B cell (primary cell): ENCODE data around the gene SYCE3. TPM values are rescaled to one million over a fixed set of nuclear protein-coding genes. Genes with fewer than 3 reads are reported as not detected.
A peak's percentile ranks its signal among the peaks of the same experiment; 100 is the strongest.

Experiments
- ATAC-seq: fragments of 200-7000 bp; cut with Tn5 transposase; one replicate; pipeline ENCODE4 v1.10.0; 2021; ENCODE audit warnings: low read depth, mild to moderate bottlenecking, moderate number of reproducible peaks, moderate library complexity
- CTCF ChIA-PET: fragments of 350-600 bp; sonication (Branson Sonifier 250); formaldehyde crosslinking; loops from one replicate; lab custom pipeline; 2021; ENCODE audit warnings: antibody characterized with exemption, inconsistent platforms; lab: Charles Lee
- POLR2A ChIA-PET: fragments of 350-600 bp; sonication (Branson Sonifier 250); formaldehyde crosslinking; loops from one replicate; lab custom pipeline; 2021; ENCODE audit warnings: antibody characterized with exemption; lab: Charles Lee
- DNase-seq: peaks from one replicate; pipeline ENCODE4 v3.0.0; 2013
- H2AFZ ChIP-seq: 2 replicates; pipeline ENCODE4 v1.6.1; 2012; ENCODE audit warnings: mild to moderate bottlenecking, low read depth, low read length; ENCODE audit not compliant: insufficient read depth, poor library complexity, severe bottlenecking
- H3K27ac ChIP-seq, 2 donors: 1 replicate in 1 of 2; 2 replicates in 1 of 2; pipeline ENCODE4 v1.5.1; 2012 to 2013; ENCODE audit warnings: low read length in 2 of 2, mild to moderate bottlenecking in 2 of 2, moderate library complexity in 1 of 2
- H3K27me3 ChIP-seq, 4 experiments: fragments of 200-600 bp in 1 of 4; sonication (generic) in 1 of 4; replicated peaks in 1 of 4; 1 replicate in 2 of 4; 2 replicates in 2 of 4; pipeline versions ENCODE4 v1.6.1 to v1.7.0; 2013 to 2016; ENCODE audit warnings: low read length in 3 of 4, mild to moderate bottlenecking in 2 of 4, mixed read lengths in 1 of 4, moderate library complexity in 1 of 4; ENCODE audit not compliant: insufficient read depth in 4 of 4, control insufficient read depth in 3 of 4; ENCODE audit errors: control extremely low read depth in 1 of 4
- H3K36me3 ChIP-seq, 2 experiments: replicated peaks in 1 of 2; 1 replicate in 1 of 2; 2 replicates in 1 of 2; pipeline versions ENCODE4 v1.6.1 to v1.7.1; 2013; ENCODE audit warnings: low read length in 1 of 2; ENCODE audit not compliant: insufficient read depth in 2 of 2, control insufficient read depth in 1 of 2; ENCODE audit errors: control extremely low read depth in 1 of 2, extremely low read depth in 1 of 2
- H3K4me1 ChIP-seq, 2 donors: fragments of 200-600 bp in 1 of 2; sonication (generic) in 1 of 2; 1 replicate in 1 of 2; 2 replicates in 1 of 2; pipeline versions ENCODE4 v1.5.1 to v1.6.1; 2013 to 2017; ENCODE audit warnings: low read length in 2 of 2; ENCODE audit not compliant: control insufficient read depth in 2 of 2, insufficient read depth in 2 of 2
- H3K4me2 ChIP-seq: replicated peaks from 2 replicates; pipeline ENCODE3; 2012; ENCODE audit warnings: mild to moderate bottlenecking, low read depth, low read length; ENCODE audit not compliant: poor library complexity, severe bottlenecking
- H3K4me3 ChIP-seq, 5 experiments: fragments of 200-600 bp in 1 of 5; sonication (generic) in 1 of 5; 1 replicate in 3 of 5; 2 replicates in 2 of 5; pipeline versions ENCODE4 v1.5.1 to v1.7.0; 2011 to 2016; ENCODE audit warnings: low read length in 4 of 5, mild to moderate bottlenecking in 4 of 5, low read depth in 2 of 5, control low read depth in 1 of 5, moderate library complexity in 1 of 5; ENCODE audit not compliant: insufficient read depth in 1 of 5; ENCODE audit errors: control extremely low read depth in 1 of 5, extremely low read depth in 1 of 5
- H3K79me2 ChIP-seq: fragments of 200-600 bp; sonication (generic); one replicate; pipeline ENCODE4 v1.6.0; 2016; ENCODE audit warnings: low read length; ENCODE audit not compliant: control insufficient read depth, insufficient read depth
- H3K9ac ChIP-seq: fragments of 200-600 bp; sonication (generic); 2 replicates; pipeline ENCODE4 v1.6.1; 2017; ENCODE audit warnings: mild to moderate bottlenecking, low read length, moderate library complexity
- H3K9me3 ChIP-seq, 3 donors: one replicate each; pipeline versions ENCODE4 v1.6.1 to v1.7.1; 2013; ENCODE audit warnings: low read length in 2 of 3; ENCODE audit not compliant: control insufficient read depth in 2 of 3, insufficient read depth in 1 of 3; ENCODE audit errors: control extremely low read depth in 1 of 3
- H4K20me1 ChIP-seq: 2 replicates; pipeline ENCODE4 v1.6.0; 2012; ENCODE audit warnings: mild to moderate bottlenecking, low read length; ENCODE audit not compliant: insufficient read depth, control insufficient read depth, poor library complexity, severe bottlenecking
- H3K27ac Mint-ChIP-seq: one replicate; pipeline ENCODE4 v1.8.0; 2021; ENCODE audit warnings: mixed read lengths
- H3K27me3 Mint-ChIP-seq: one replicate; pipeline ENCODE4 v1.8.0; 2021; ENCODE audit warnings: mixed read lengths
- H3K4me1 Mint-ChIP-seq: one replicate; pipeline ENCODE4 v1.8.0; 2021; ENCODE audit warnings: mixed read lengths
- H3K4me3 Mint-ChIP-seq: one replicate; pipeline ENCODE4 v1.8.0; 2021; ENCODE audit warnings: mixed read lengths
- H3K9me3 Mint-ChIP-seq: one replicate; pipeline ENCODE4 v1.8.0; 2022; ENCODE audit warnings: mixed read lengths; ENCODE audit not compliant: insufficient read depth
- CTCF ChIP-seq: fragments of 200-600 bp; IDR thresholded peaks from one replicate; pipeline ENCODE4 v1.8.0; 2022; ENCODE audit warnings: antibody characterized with exemption, mild to moderate bottlenecking
- EZH2 ChIP-seq: IDR thresholded peaks from 2 replicates; pipeline ENCODE4 v1.6.1; 2012; ENCODE audit warnings: borderline replicate concordance, low read depth, mild to moderate bottlenecking, moderate library complexity, low read length; ENCODE audit not compliant: insufficient read depth, poor library complexity, severe bottlenecking
- WGBS: methylation state at CpG from one replicate; pipeline ENCODE4 v1.1.5; 2013; ENCODE audit warnings: missing lambda C conversion rate; ENCODE audit not compliant: insufficient coverage; 5-methylcytosine and 5-hydroxymethylcytosine counted together
- intact Hi-C: fragments of 100-400 bp; cut with micrococcal nuclease; formaldehyde crosslinking; loops from one replicate; pipeline ENCODE4 v1.10.0; 2022
- polyA plus RNA-seq: library from polyadenylated mRNA; depleted of rRNA; stranded (reverse); fragments of >200 nt; gene quantifications from 2 replicates; pipeline ENCODE4 v1.2.3, GENCODE V29; 2012
- total RNA-seq, 2 donors: library from RNA; stranded (reverse); fragments of 120-200 nt in 1 of 2; gene quantifications; 1 replicate in 1 of 2; 2 replicates in 1 of 2; pipeline versions ENCODE4 v1.2.3 to v1.2.4, GENCODE V29; 2013 to 2022

The SYCE3 gene
- total and polyA plus RNA-seq, 2 donors (not counting 1 experiment from before 2014, with no cell fraction given): not detected

- Histone ChIP-seq H2AFZ (no peak overlapping the region), H3K4me3 (no peak overlapping the region), H3K36me3 (no peaks in the 10 kb centered on the region), H3K9ac (no peak overlapping the region), H3K79me2 (no peaks in the 10 kb centered on the region), H3K27ac (no peak overlapping the region), H3K9me3 (no peaks in the 10 kb centered on the region), H3K27me3 (no peaks in the 10 kb centered on the region), H3K4me1 (peaks cover 5 to 9% of the 10 kb centered on the region in 2 donors), H3K4me2 (no peak overlapping the region), H4K20me1 (no peaks in the 10 kb centered on the region)
- WGBS: 92% methylated on average over 18 of the region's 34 CpGs
- DNase-seq: no peak
- Mint-ChIP-seq H3K27me3 (no peaks in the 10 kb centered on the region), H3K27ac (peak overlapping the region; percentile 65), H3K9me3 (no peaks in the 10 kb centered on the region), H3K4me1 (peaks cover 16% of the 10 kb centered on the region), H3K4me3 (peak overlapping the region; percentile 70)
- CTCF ChIA-PET: interaction anchor here (2.4 to 2.7 kb wide), 2 partner anchors 14 to 35 kb away, joined by 6 to 13 read pairs; partner anchors contain the start of gene SCO2
- no peak for ATAC-seq
- TF ChIP-seq CTCF (no peak), EZH2 (no peak)
- POLR2A ChIA-PET: interaction anchor here (0.6 to 1.1 kb wide), 2 partner anchors 12 to 28 kb away, joined by 4 to 6 read pairs; no protein-coding TSS in a partner anchor
- intact Hi-C loops: loop anchor here (1.0 to 2.0 kb wide), 7 partner anchors 13 to 67 kb away; partner anchors contain the start of genes ARSA and CHKB
Measured at GRCh38 chr22:50561401-50562358, 1.0 kb downstream of the SYCE3 start.

GRCh38 chr22:50560034-50560433 is 2.7 kb downstream of the SYCE3 start:
- TF ChIP-seq EZH2 (no peak), CTCF (no peak)
- Histone ChIP-seq H3K4me1 (peaks cover 5 to 9% of the 10 kb centered on the region in 2 donors), H3K4me2 (no peak overlapping the region), H3K79me2 (no peaks in the 10 kb centered on the region), H3K9me3 (no peaks in the 10 kb centered on the region), H3K9ac (no peak overlapping the region), H2AFZ (no peak overlapping the region), H3K27me3 (no peaks in the 10 kb centered on the region), H4K20me1 (no peaks in the 10 kb centered on the region), H3K27ac (no peak overlapping the region), H3K36me3 (no peaks in the 10 kb centered on the region), H3K4me3 (no peak overlapping the region)
- Mint-ChIP-seq H3K4me3 (no peak overlapping the region), H3K27ac (no peak overlapping the region), H3K27me3 (no peaks in the 10 kb centered on the region), H3K4me1 (peaks cover 16% of the 10 kb centered on the region), H3K9me3 (no peaks in the 10 kb centered on the region)
- no peak for ATAC-seq
- ChIA-PET POLR2A (interaction anchor here (1.4 kb wide), 1 partner anchor 12 kb away, joined by 5 read pairs; no protein-coding TSS in a partner anchor), CTCF (interaction anchor here (1.0 to 2.7 kb wide), 5 partner anchors 12 to 62 kb away, joined by 3 to 13 read pairs (median 5); partner anchors contain the start of gene SCO2)
- no peak for DNase-seq
- 78% methylated on average over 3 of the region's 3 CpGs for WGBS
- intact Hi-C loops: no loop called here
